ENCODE results near the gene SMCO4. TPM values are rescaled to one million over a fixed set of nuclear protein-coding genes. Genes with fewer than 3 reads are reported as not detected.
"Not testable (repeated sequence)": the region's sequence is repeated elsewhere in the genome, so short reads cannot be mapped to it uniquely, and the experiment has no call there.

Gene SMCO4
- total RNA-seq, 1 donor from 2014 or later, result 2.6 TPM

GRCh38 chr11:93576870-93577269, 33.7 kb upstream of the SMCO4 start:
- not testable (repeated sequence) for H3K36me3 ChIP-seq (ENCODE audit: control insufficient read depth in 3 of 3, insufficient read depth in 3 of 3, low read length in 3 of 3); H3K4me3 ChIP-seq (ENCODE audit: low read length in 3 of 3); H3K9me3 ChIP-seq (ENCODE audit: control insufficient read depth in 3 of 3, low read length in 3 of 3); H3K27me3 ChIP-seq (ENCODE audit: control insufficient read depth in 3 of 3, insufficient read depth in 3 of 3, low read length in 3 of 3); H3K4me1 ChIP-seq (ENCODE audit: control insufficient read depth in 3 of 3, insufficient read depth in 3 of 3, low read length in 3 of 3); H3K9ac ChIP-seq (ENCODE audit: low read depth in 1 of 3, low read length in 3 of 3)
- H3K27ac ChIP-seq (ENCODE audit: low read depth, low read length), result peak overlapping the region; percentile 10

GRCh38 chr11:93574638-93575220, 31.5 kb upstream of the SMCO4 start:
- Histone ChIP-seq H3K4me3 (ENCODE audit: low read length in 3 of 3) (no peak overlapping the region), H3K36me3 (ENCODE audit: control insufficient read depth in 3 of 3, insufficient read depth in 3 of 3, low read length in 3 of 3) (no peaks in the 10 kb centered on the region), H3K27ac (ENCODE audit: low read depth, low read length) (no peak overlapping the region), H3K27me3 (ENCODE audit: control insufficient read depth in 3 of 3, insufficient read depth in 3 of 3, low read length in 3 of 3) (no peaks in the 10 kb centered on the region), H3K9ac (ENCODE audit: low read depth in 1 of 3, low read length in 3 of 3) (no peak overlapping the region), H3K4me1 (ENCODE audit: control insufficient read depth in 3 of 3, insufficient read depth in 3 of 3, low read length in 3 of 3) (peaks cover 4 to 14% (median 4%) of the 10 kb centered on the region in 3 donors), H3K9me3 (ENCODE audit: control insufficient read depth in 3 of 3, low read length in 3 of 3) (no peaks in the 10 kb centered on the region)

- Histone ChIP-seq H3K27me3 (ENCODE audit: control insufficient read depth in 3 of 3, insufficient read depth in 3 of 3, low read length in 3 of 3) (no peaks in the 10 kb centered on the region), H3K36me3 (ENCODE audit: control insufficient read depth in 3 of 3, insufficient read depth in 3 of 3, low read length in 3 of 3) (no peaks in the 10 kb centered on the region), H3K4me3 (ENCODE audit: low read length in 3 of 3) (no peak overlapping the region), H3K27ac (ENCODE audit: low read depth, low read length) (no peak overlapping the region), H3K9ac (ENCODE audit: low read depth in 1 of 3, low read length in 3 of 3) (no peak overlapping the region), H3K9me3 (ENCODE audit: control insufficient read depth in 3 of 3, low read length in 3 of 3) (no peaks in the 10 kb centered on the region), H3K4me1 (ENCODE audit: control insufficient read depth in 3 of 3, insufficient read depth in 3 of 3, low read length in 3 of 3) (peaks cover 4 to 18% (median 5%) of the 10 kb centered on the region in 3 donors)
Observed at GRCh38 chr11:93573184-93573583, 30.0 kb upstream of the SMCO4 start.

- Histone ChIP-seq H3K27ac (ENCODE audit: low read depth, low read length) (no peak overlapping the region), H3K9ac (ENCODE audit: low read depth in 1 of 3, low read length in 3 of 3) (no peak overlapping the region), H3K4me1 (ENCODE audit: control insufficient read depth in 3 of 3, insufficient read depth in 3 of 3, low read length in 3 of 3) (peaks cover 8 to 20% (median 11%) of the 10 kb centered on the region in 3 donors)
Observed at GRCh38 chr11:93572621-93573020, 29.4 kb upstream of the SMCO4 start.

GRCh38 chr11:93572171-93572570, 29.0 kb upstream of the SMCO4 start:
- peaks cover 11 to 20% (median 16%) of the 10 kb centered on the region in 3 donors for H3K4me1 ChIP-seq (ENCODE audit: control insufficient read depth in 3 of 3, insufficient read depth in 3 of 3, low read length in 3 of 3)
- no peak overlapping the region for H3K27ac ChIP-seq (ENCODE audit: low read depth, low read length)
- H3K4me3 ChIP-seq (ENCODE audit: low read length in 3 of 3), result no peak overlapping the region
- H3K9me3 ChIP-seq (ENCODE audit: control insufficient read depth in 3 of 3, low read length in 3 of 3), result no peaks in the 10 kb centered on the region
- no peaks in the 10 kb centered on the region for H3K36me3 ChIP-seq (ENCODE audit: control insufficient read depth in 3 of 3, insufficient read depth in 3 of 3, low read length in 3 of 3)
- no peak overlapping the region for H3K9ac ChIP-seq (ENCODE audit: low read depth in 1 of 3, low read length in 3 of 3)
- H3K27me3 ChIP-seq (ENCODE audit: control insufficient read depth in 3 of 3, insufficient read depth in 3 of 3, low read length in 3 of 3), result no peaks in the 10 kb centered on the region

More at GRCh38 chr11:93572621-93573020, 29.4 kb upstream of the SMCO4 start:
- H3K36me3 ChIP-seq (ENCODE audit: control insufficient read depth in 3 of 3, insufficient read depth in 3 of 3, low read length in 3 of 3), result no peaks in the 10 kb centered on the region
- H3K4me3 ChIP-seq (ENCODE audit: low read length in 3 of 3), result no peak overlapping the region
- no peaks in the 10 kb centered on the region for H3K9me3 ChIP-seq (ENCODE audit: control insufficient read depth in 3 of 3, low read length in 3 of 3)
- H3K27me3 ChIP-seq (ENCODE audit: control insufficient read depth in 3 of 3, insufficient read depth in 3 of 3, low read length in 3 of 3), result no peaks in the 10 kb centered on the region

GRCh38 chr11:93571612-93572011, 28.4 kb upstream of the SMCO4 start:
- no peaks in the 10 kb centered on the region for H3K9me3 ChIP-seq (ENCODE audit: control insufficient read depth in 3 of 3, low read length in 3 of 3)
- no peaks in the 10 kb centered on the region for H3K36me3 ChIP-seq (ENCODE audit: control insufficient read depth in 3 of 3, insufficient read depth in 3 of 3, low read length in 3 of 3)
- no peak overlapping the region for H3K27ac ChIP-seq (ENCODE audit: low read depth, low read length)
- H3K4me1 ChIP-seq (ENCODE audit: control insufficient read depth in 3 of 3, insufficient read depth in 3 of 3, low read length in 3 of 3), result peaks cover 14 to 18% (median 17%) of the 10 kb centered on the region in 3 donors
- H3K4me3 ChIP-seq (ENCODE audit: low read length in 3 of 3), result no peak overlapping the region
- H3K27me3 ChIP-seq (ENCODE audit: control insufficient read depth in 3 of 3, insufficient read depth in 3 of 3, low read length in 3 of 3), result no peaks in the 10 kb centered on the region
- H3K9ac ChIP-seq (ENCODE audit: low read depth in 1 of 3, low read length in 3 of 3), result no peak overlapping the region

- Histone ChIP-seq H3K36me3 (ENCODE audit: control insufficient read depth in 3 of 3, insufficient read depth in 3 of 3, low read length in 3 of 3) (no peaks in the 10 kb centered on the region), H3K9ac (ENCODE audit: low read depth in 1 of 3, low read length in 3 of 3) (peak overlapping the region in 1 of 3 donors; percentile 18), H3K4me1 (ENCODE audit: control insufficient read depth in 3 of 3, insufficient read depth in 3 of 3, low read length in 3 of 3) (peaks cover 14 to 18% (median 17%) of the 10 kb centered on the region in 3 donors), H3K27ac (ENCODE audit: low read depth, low read length) (no peak overlapping the region), H3K9me3 (ENCODE audit: control insufficient read depth in 3 of 3, low read length in 3 of 3) (no peaks in the 10 kb centered on the region), H3K4me3 (ENCODE audit: low read length in 3 of 3) (peak overlapping the region in 1 of 3 donors; percentile 18), H3K27me3 (ENCODE audit: control insufficient read depth in 3 of 3, insufficient read depth in 3 of 3, low read length in 3 of 3) (no peaks in the 10 kb centered on the region)
Observed at GRCh38 chr11:93570759-93571413, 27.7 kb upstream of the SMCO4 start.

GRCh38 chr11:93569496-93569895, 26.3 kb upstream of the SMCO4 start:
- Histone ChIP-seq H3K36me3 (ENCODE audit: control insufficient read depth in 3 of 3, insufficient read depth in 3 of 3, low read length in 3 of 3) (no peaks in the 10 kb centered on the region), H3K27ac (ENCODE audit: low read depth, low read length) (no peak overlapping the region), H3K27me3 (ENCODE audit: control insufficient read depth in 3 of 3, insufficient read depth in 3 of 3, low read length in 3 of 3) (no peaks in the 10 kb centered on the region), H3K9me3 (ENCODE audit: control insufficient read depth in 3 of 3, low read length in 3 of 3) (no peaks in the 10 kb centered on the region), H3K4me1 (ENCODE audit: control insufficient read depth in 3 of 3, insufficient read depth in 3 of 3, low read length in 3 of 3) (peaks cover 14 to 18% (median 17%) of the 10 kb centered on the region in 3 donors), H3K9ac (ENCODE audit: low read depth in 1 of 3, low read length in 3 of 3) (no peak overlapping the region), H3K4me3 (ENCODE audit: low read length in 3 of 3) (no peak overlapping the region)

- H3K27me3 ChIP-seq (ENCODE audit: control insufficient read depth in 3 of 3, insufficient read depth in 3 of 3, low read length in 3 of 3), result no peaks in the 10 kb centered on the region
- no peak overlapping the region for H3K4me3 ChIP-seq (ENCODE audit: low read length in 3 of 3)
- no peak overlapping the region for H3K9ac ChIP-seq (ENCODE audit: low read depth in 1 of 3, low read length in 3 of 3)
- H3K36me3 ChIP-seq (ENCODE audit: control insufficient read depth in 3 of 3, insufficient read depth in 3 of 3, low read length in 3 of 3), result no peaks in the 10 kb centered on the region
- H3K9me3 ChIP-seq (ENCODE audit: control insufficient read depth in 3 of 3, low read length in 3 of 3), result no peaks in the 10 kb centered on the region
- H3K27ac ChIP-seq (ENCODE audit: low read depth, low read length), result no peak overlapping the region
- H3K4me1 ChIP-seq (ENCODE audit: control insufficient read depth in 3 of 3, insufficient read depth in 3 of 3, low read length in 3 of 3), result peaks cover 14 to 18% (median 17%) of the 10 kb centered on the region in 3 donors
Observed at GRCh38 chr11:93568726-93569125, 25.5 kb upstream of the SMCO4 start.

GRCh38 chr11:93567401-93567895, 24.3 kb upstream of the SMCO4 start:
- Histone ChIP-seq H3K27me3 (ENCODE audit: control insufficient read depth in 3 of 3, insufficient read depth in 3 of 3, low read length in 3 of 3) (no peaks in the 10 kb centered on the region), H3K4me1 (ENCODE audit: control insufficient read depth in 3 of 3, insufficient read depth in 3 of 3, low read length in 3 of 3) (peaks cover 14 to 18% (median 17%) of the 10 kb centered on the region in 3 donors), H3K36me3 (ENCODE audit: control insufficient read depth in 3 of 3, insufficient read depth in 3 of 3, low read length in 3 of 3) (no peaks in the 10 kb centered on the region), H3K9me3 (ENCODE audit: control insufficient read depth in 3 of 3, low read length in 3 of 3) (no peaks in the 10 kb centered on the region), H3K9ac (ENCODE audit: low read depth in 1 of 3, low read length in 3 of 3) (no peak overlapping the region), H3K4me3 (ENCODE audit: low read length in 3 of 3) (no peak overlapping the region), H3K27ac (ENCODE audit: low read depth, low read length) (peak overlapping the region; percentile 6)
